ENCODE results near the gene RNF114.

RNF114 gene

DNA sequence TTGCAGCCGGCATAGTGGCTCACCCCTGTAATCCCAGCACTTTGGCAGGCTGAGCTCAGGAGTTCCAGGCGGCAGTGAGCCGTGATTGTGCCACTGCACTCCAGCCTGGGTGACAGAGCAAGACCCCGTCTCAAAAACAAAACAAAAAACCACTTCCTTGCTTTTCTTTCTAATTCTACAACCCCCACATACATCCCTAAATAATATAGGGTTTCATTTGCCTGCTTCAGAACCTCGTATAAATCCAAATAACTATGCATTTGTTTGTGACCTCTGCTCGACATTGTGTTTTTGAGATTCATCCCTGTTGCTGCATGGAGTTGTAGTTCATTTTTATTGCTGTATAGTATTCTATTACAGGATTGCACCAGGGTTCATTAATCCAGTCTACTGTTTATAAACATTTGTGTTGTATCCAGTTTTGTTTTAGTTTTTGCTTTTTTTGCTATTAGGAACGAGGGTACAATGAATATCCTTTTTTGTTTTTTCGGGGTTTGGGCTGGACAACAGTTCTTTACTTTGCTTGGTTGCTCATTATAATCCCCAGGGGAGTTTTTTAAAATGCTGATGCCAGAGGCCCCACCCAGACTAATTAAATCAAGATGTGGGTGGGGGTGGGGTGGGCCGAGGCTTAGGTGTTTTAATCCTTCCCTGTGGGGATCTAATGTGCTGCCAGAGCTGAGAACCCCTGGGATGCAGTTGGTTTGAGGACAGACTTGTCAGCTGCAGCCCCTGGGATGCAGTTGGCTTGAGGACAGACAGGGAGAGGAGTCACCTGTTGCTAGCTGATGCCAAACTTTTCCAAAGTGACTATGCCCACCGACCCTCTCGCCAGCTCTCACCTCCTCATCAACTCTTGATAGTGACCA is 44.2 kb downstream of the RNF114 start:
- no peaks in the 10 kb centered on the region for H3K9me3 Mint-ChIP-seq
- peaks cover 16 to 21% of the 10 kb centered on the region in 2 donors for H3K27me3 Mint-ChIP-seq
- no peak overlapping the region for H3K27ac Mint-ChIP-seq
- H3K4me3 Mint-ChIP-seq: no peak overlapping the region
- ATAC-seq (replicated peaks) (no peak), DNase-seq (no peak)
- peaks cover 3% of the 10 kb centered on the region in 2 donors for H3K36me3 Mint-ChIP-seq
- peaks cover 24 to 40% of the 10 kb centered on the region in 2 donors for H3K4me1 Mint-ChIP-seq

DNA sequence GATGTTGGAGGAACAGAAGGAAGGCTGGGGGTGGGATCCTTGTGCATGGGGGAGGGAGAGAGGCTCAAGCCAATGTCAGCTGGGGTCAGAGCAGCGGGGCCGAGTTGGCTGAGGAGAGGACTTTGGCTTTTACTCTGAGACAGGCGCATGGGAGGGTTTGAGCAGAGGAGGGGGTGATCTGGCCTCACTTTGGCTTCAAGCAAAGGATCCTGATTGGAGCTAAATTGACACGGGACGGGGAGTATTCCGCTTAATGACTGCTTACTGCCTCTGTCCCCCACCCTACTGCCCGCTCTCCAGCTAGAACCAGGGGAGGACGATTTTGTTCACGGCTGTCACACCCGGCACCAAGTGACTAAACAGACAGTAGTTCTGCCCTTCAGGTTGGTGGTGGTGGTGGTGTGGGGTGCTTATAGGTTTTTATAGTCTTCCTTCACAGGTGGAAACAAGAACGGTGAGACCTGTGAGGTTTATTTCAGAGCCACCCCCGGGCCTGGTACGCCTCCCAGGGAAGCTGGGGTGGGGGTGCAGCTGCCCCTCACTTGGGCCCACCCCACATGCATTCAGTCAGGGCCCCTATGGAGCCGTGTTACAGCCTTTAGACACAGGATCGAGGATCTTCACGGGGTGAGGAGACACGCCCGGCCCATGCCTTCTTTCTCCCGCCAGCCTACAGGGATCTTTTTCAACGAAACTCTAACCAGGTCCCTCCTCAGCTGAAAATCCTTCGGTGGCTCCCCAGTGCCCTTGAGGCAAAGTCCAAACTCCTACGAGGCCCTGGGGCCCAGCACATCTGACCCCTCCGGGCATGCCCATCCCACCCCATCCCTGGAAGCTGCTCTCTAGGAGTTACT is 45.2 kb downstream of the RNF114 start:
- ATAC-seq (replicated peaks) (no peak), DNase-seq (no peak)
- Mint-ChIP-seq H3K9me3 (no peaks in the 10 kb centered on the region), H3K27ac (peak overlapping the region; percentile 69), H3K4me3 (peak overlapping the region in 1 of 2 donors; percentile 76), H3K4me1 (peaks cover 24 to 40% of the 10 kb centered on the region in 2 donors), H3K27me3 (peaks cover 16 to 21% of the 10 kb centered on the region in 2 donors), H3K36me3 (peaks cover 3% of the 10 kb centered on the region in 2 donors)

- ATAC-seq (replicated peaks) (no peak), DNase-seq (no peak)
- Mint-ChIP-seq H3K4me3 (peak overlapping the region; percentile 76 to 79), H3K27me3 (peaks cover 12 to 21% of the 10 kb centered on the region in 2 donors), H3K36me3 (peaks cover 3% of the 10 kb centered on the region in 2 donors), H3K9me3 (no peaks in the 10 kb centered on the region), H3K4me1 (peaks cover 24 to 40% of the 10 kb centered on the region in 2 donors), H3K27ac (peak overlapping the region; percentile 92)
Measured at GRCh38 chr20:49982072-49982345, 45.8 kb downstream of the RNF114 start.

GRCh38 chr20:49982346-49983122 is 46.3 kb downstream of the RNF114 start, which contains the start of gene SNAI1:
TSS of gene SNAI1 (plus strand) at chr20:49982980. CDS start at chr20:49983060, 80 bp downstream.
- peaks cover 24 to 40% of the 10 kb centered on the region in 2 donors for H3K4me1 Mint-ChIP-seq
- peak; percentile 89 to 90 for ATAC-seq (replicated peaks)
- H3K27ac Mint-ChIP-seq: peak within 1 kb of the TSS; percentile 92
- H3K4me3 Mint-ChIP-seq: peak within 1 kb of the TSS; percentile 76 to 79
- peak; percentile 77 for DNase-seq
- peaks cover 9 to 20% of the 10 kb centered on the region in 2 donors for H3K27me3 Mint-ChIP-seq
- no peaks in the 10 kb centered on the region for H3K9me3 Mint-ChIP-seq
- H3K36me3 Mint-ChIP-seq: peaks cover 3% of the 10 kb centered on the region in 2 donors

GRCh38 chr20:49983123-49983847 is 47.1 kb downstream of the RNF114 start:
- no peak for DNase-seq
- H3K9me3 Mint-ChIP-seq: no peaks in the 10 kb centered on the region
- peaks cover 24 to 40% of the 10 kb centered on the region in 2 donors for H3K4me1 Mint-ChIP-seq

DNA sequence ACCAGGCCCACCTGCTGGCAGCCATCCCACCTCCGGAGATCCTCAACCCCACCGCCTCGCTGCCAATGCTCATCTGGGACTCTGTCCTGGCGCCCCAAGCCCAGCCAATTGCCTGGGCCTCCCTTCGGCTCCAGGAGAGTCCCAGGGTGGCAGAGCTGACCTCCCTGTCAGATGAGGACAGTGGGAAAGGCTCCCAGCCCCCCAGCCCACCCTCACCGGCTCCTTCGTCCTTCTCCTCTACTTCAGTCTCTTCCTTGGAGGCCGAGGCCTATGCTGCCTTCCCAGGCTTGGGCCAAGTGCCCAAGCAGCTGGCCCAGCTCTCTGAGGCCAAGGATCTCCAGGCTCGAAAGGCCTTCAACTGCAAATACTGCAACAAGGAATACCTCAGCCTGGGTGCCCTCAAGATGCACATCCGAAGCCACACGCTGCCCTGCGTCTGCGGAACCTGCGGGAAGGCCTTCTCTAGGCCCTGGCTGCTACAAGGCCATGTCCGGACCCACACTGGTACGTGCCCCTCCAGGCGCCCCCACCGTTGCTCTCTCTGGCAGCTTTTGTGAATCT is 47.7 kb downstream of the RNF114 start:
- Mint-ChIP-seq H3K9me3 (no peaks in the 10 kb centered on the region), H3K4me3 (peak overlapping the region in 1 of 2 donors; percentile 66), H3K27ac (peak overlapping the region; percentile 88), H3K36me3 (peaks cover 3% of the 10 kb centered on the region in 2 donors), H3K4me1 (peaks cover 24 to 40% of the 10 kb centered on the region in 2 donors), H3K27me3 (peaks cover 12 to 17% of the 10 kb centered on the region in 2 donors)
- ATAC-seq (replicated peaks) (no peak), DNase-seq (no peak)

More at GRCh38 chr20:49983123-49983847, 47.1 kb downstream of the RNF114 start:
- peaks cover 3% of the 10 kb centered on the region in 2 donors for H3K36me3 Mint-ChIP-seq
- H3K27me3 Mint-ChIP-seq: peaks cover 12 to 17% of the 10 kb centered on the region in 2 donors
- H3K4me3 Mint-ChIP-seq: peak overlapping the region; percentile 70 to 72
- peak overlapping the region; percentile 88 for H3K27ac Mint-ChIP-seq
- no peak for ATAC-seq (replicated peaks)

GRCh38 chr20:49984426-49985153 is 48.4 kb downstream of the RNF114 start:
- peaks cover 3% of the 10 kb centered on the region in 2 donors for H3K36me3 Mint-ChIP-seq
- H3K27me3 Mint-ChIP-seq: peaks cover 13 to 17% of the 10 kb centered on the region in 2 donors
- H3K27ac Mint-ChIP-seq: peak overlapping the region; percentile 88
- peaks cover 21 to 35% of the 10 kb centered on the region in 2 donors for H3K4me1 Mint-ChIP-seq
- H3K9me3 Mint-ChIP-seq: no peaks in the 10 kb centered on the region
- ATAC-seq (replicated peaks): no peak
- H3K4me3 Mint-ChIP-seq: no peak overlapping the region
- no peak for DNase-seq

DNA sequence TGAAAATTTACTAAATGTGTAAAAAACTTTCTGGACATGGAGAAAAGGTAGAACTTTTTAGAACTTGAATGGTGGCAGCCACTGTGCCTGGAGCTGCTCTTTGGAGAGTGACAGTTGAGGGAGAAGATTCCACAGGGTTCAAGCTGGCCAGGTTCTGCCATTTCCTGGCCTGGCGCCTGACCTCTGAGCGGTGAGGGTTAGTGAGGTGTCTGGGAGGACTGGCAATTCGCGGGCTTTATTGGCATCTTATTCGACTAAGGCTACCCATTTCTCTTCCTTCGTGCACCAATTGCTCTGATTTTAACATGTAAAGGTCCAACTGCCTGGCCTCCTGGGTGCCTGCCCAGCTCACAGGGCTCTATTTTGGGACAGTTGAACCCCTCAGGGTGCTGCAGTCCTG is 49.0 kb downstream of the RNF114 start:
- no peak for ATAC-seq (replicated peaks)
- Mint-ChIP-seq H3K27me3 (peaks cover 18 to 22% of the 10 kb centered on the region in 2 donors), H3K4me3 (no peak overlapping the region), H3K27ac (no peak overlapping the region), H3K36me3 (peaks cover 3% of the 10 kb centered on the region in 2 donors), H3K9me3 (no peaks in the 10 kb centered on the region), H3K4me1 (peaks cover 21 to 33% of the 10 kb centered on the region in 2 donors)
- DNase-seq: no peak

- peaks cover 3% of the 10 kb centered on the region in 2 donors for H3K36me3 Mint-ChIP-seq
- peaks cover 18 to 29% of the 10 kb centered on the region in 2 donors for H3K4me1 Mint-ChIP-seq
- no peak overlapping the region for H3K27ac Mint-ChIP-seq
- no peak for DNase-seq
- no peak for ATAC-seq (replicated peaks)
- H3K4me3 Mint-ChIP-seq: no peak overlapping the region
- no peaks in the 10 kb centered on the region for H3K9me3 Mint-ChIP-seq
- H3K27me3 Mint-ChIP-seq: peaks cover 20 to 26% of the 10 kb centered on the region in 2 donors
Measured at GRCh38 chr20:49985617-49986016, 49.4 kb downstream of the RNF114 start.

DNA sequence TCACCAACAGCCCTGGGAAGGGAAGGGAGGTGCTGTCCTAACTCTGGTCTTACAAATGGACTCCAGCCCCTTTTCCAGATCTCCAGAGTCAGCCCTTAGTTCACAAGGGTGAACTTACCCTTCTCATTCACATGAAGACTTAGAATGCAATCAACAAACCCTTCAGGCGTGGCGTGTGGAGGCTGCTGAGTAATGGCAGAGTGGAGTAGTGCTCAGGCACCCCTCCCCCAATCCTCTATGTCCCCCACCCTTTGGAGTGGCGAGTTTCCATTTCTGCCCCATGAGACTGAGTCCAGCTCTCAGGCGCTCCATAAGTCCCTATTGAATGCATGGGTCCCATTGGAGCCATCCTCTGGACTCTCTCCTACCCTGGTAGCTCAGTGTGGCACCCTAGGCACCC is 49.9 kb downstream of the RNF114 start:
- no peak overlapping the region for H3K27ac Mint-ChIP-seq
- peaks cover 1 to 3% of the 10 kb centered on the region in 2 donors for H3K36me3 Mint-ChIP-seq
- H3K27me3 Mint-ChIP-seq: peaks cover 20 to 22% of the 10 kb centered on the region in 2 donors
- H3K4me1 Mint-ChIP-seq: peaks cover 16 to 25% of the 10 kb centered on the region in 2 donors
- ATAC-seq (replicated peaks) (no peak), DNase-seq (no peak)
- no peaks in the 10 kb centered on the region for H3K9me3 Mint-ChIP-seq
- H3K4me3 Mint-ChIP-seq: no peak overlapping the region

- no peak overlapping the region for H3K4me3 Mint-ChIP-seq
- H3K36me3 Mint-ChIP-seq: peaks cover 0 to under 1% of the 10 kb centered on the region in 2 donors
- H3K27ac Mint-ChIP-seq: no peak overlapping the region
- H3K9me3 Mint-ChIP-seq: no peaks in the 10 kb centered on the region
- DNase-seq: no peak
- H3K27me3 Mint-ChIP-seq: peaks cover 15 to 16% of the 10 kb centered on the region in 2 donors
- ATAC-seq (replicated peaks): no peak
- peaks cover 10 to 16% of the 10 kb centered on the region in 2 donors for H3K4me1 Mint-ChIP-seq
Measured at GRCh38 chr20:49987015-49987867, 51.0 kb downstream of the RNF114 start.

Measured in stimulated activated naive B cell treated with anti-CD40 and anti-IgM and Interleukin-4, amounts not matched to agents 10 μg/mL and 1 μg/mL and 100 μg/mL, for 72 hours (primary cell).